ENCODE data around the gene GNAI3.

DNA sequence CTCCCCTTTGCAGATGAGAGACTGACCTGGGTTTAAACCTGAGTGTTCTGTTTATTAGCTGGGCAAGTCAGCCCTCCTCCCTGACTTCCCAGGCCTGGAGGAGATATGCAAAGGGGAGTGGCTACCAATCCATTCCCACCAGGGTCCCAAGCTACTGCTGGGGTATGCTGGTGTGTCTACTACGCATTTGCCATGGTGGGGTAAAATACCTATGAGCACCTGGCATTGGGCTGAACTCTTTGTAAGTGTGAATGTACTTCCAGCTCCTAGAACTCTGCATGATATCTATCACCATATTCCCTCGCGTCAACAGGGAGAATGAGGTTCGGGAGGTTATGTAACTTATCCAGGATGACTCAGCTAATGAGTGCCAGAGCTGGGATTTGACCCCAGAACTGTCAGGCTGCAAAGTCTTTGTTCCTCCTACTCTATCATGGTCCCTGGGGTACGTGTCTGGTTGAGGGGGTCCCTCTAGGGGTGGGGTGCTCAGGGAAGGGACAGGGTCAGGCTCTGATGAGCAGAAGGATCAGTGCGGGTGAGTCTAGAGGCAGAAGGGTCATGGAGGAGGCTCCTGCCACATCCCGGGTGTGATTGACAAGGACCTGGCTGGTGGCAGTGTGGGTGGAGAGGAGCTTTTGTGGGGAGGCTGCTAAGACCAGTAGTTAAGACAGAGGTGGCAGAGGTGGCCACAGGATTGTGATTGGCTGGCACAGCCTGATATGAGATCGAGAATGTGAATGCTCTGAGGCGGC, 88.0 kb downstream of the GNAI3 start:
- TF ChIP-seq EZH2 (IDR thresholded peaks at IDR 0.05; ENCODE audit: borderline replicate concordance, low read depth, low read length, severe bottlenecking), result no peak
- TF ChIP-seq, protein P1, sequence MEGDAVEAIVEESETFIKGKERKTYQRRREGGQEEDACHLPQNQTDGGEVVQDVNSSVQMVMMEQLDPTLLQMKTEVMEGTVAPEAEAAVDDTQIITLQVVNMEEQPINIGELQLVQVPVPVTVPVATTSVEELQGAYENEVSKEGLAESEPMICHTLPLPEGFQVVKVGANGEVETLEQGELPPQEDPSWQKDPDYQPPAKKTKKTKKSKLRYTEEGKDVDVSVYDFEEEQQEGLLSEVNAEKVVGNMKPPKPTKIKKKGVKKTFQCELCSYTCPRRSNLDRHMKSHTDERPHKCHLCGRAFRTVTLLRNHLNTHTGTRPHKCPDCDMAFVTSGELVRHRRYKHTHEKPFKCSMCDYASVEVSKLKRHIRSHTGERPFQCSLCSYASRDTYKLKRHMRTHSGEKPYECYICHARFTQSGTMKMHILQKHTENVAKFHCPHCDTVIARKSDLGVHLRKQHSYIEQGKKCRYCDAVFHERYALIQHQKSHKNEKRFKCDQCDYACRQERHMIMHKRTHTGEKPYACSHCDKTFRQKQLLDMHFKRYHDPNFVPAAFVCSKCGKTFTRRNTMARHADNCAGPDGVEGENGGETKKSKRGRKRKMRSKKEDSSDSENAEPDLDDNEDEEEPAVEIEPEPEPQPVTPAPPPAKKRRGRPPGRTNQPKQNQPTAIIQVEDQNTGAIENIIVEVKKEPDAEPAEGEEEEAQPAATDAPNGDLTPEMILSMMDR (IDR thresholded peaks at IDR 0.05; ENCODE audit: borderline replicate concordance, extremely low read depth, low read length, poor library complexity, severe bottlenecking), result no peak

Data from DND-41 (cell line).